Ovary (tissue), 3 donors: ENCODE results near the gene DEPDC1B.

ENCODE experiments used
- CTCF ChIP-seq, 3 donors: fragments of 450-650 bp in 2 of 3; fragments of 200-600 bp in 1 of 3; IDR thresholded peaks; one replicate each; pipeline versions ENCODE4 v1.5.1 to v1.8.0; 2016 to 2022; ENCODE audit warnings: antibody characterized with exemption in 3 of 3, mild to moderate bottlenecking in 1 of 3
- POLR2A ChIP-seq: fragments of 450-650 bp; IDR thresholded peaks from one replicate; pipeline ENCODE4 v1.6.1; 2017; ENCODE audit warnings: antibody characterized with exemption, mild to moderate bottlenecking, moderate library complexity
- donor health status: DM: no; HTN: no; CAD: no.

GRCh38 chr5:60586307-60586901 is 113.6 kb downstream of the DEPDC1B start:
- TF ChIP-seq CTCF (IDR thresholded peaks at IDR 0.05) (no peak), POLR2A (no peak)
